GM10266 (cell line): ENCODE data around the gene ALAS1.

Experiments
- DNase-seq: peaks from one replicate; pipeline ENCODE4 v3.0.0; 2012; ENCODE audit errors: extremely low spot score
- CTCF ChIP-seq: IDR thresholded peaks from 2 replicates; pipeline ENCODE4 v1.5.1; 2012; ENCODE audit warnings: mild to moderate bottlenecking, low read depth; ENCODE audit not compliant: control insufficient read depth, insufficient read depth; ENCODE audit errors: missing control alignments

The ALAS1 gene

GRCh38 chr3:52210550-52211046 lies 12.6 kb downstream of the ALAS1 start:
- no peak for DNase-seq
- no peak for TF ChIP-seq CTCF

- no peak for TF ChIP-seq CTCF
- DNase-seq: no peak
These were observed 13.4 kb downstream of the ALAS1 start for GRCh38 chr3:52211268-52211891.

- no peak for TF ChIP-seq CTCF
- DNase-seq: no peak
These were observed 15.0 kb downstream of the ALAS1 start for GRCh38 chr3:52213005-52213404.

- DNase-seq: no peak
- no peak for TF ChIP-seq CTCF
These were observed 15.9 kb downstream of the ALAS1 start for GRCh38 chr3:52213901-52214300.

- no peak for TF ChIP-seq CTCF
- DNase-seq: no peak
These were observed 17.4 kb downstream of the ALAS1 start for GRCh38 chr3:52215351-52215750.

- no peak for DNase-seq
- TF ChIP-seq CTCF: no peak
These were observed 18.8 kb downstream of the ALAS1 start for GRCh38 chr3:52216585-52217408.

GRCh38 chr3:52217409-52217805 lies 19.4 kb downstream of the ALAS1 start:
- no peak for TF ChIP-seq CTCF
- no peak for DNase-seq
